Neural crest cell (in vitro differentiated cells): ENCODE data around the gene CPNE5. TPM values are rescaled to one million over a fixed set of nuclear protein-coding genes. Genes with fewer than 3 reads are reported as not detected.

ENCODE experiments used
- DNase-seq: peaks from one replicate; pipeline ENCODE4 v3.0.0; 2021; ENCODE audit warnings: low read depth, mixed read lengths, low spot score
- H3K27ac Mint-ChIP-seq: one replicate; pipeline ENCODE4 v1.8.0; 2021; ENCODE audit warnings: mild to moderate bottlenecking, mixed read lengths; ENCODE audit not compliant: unreplicated experiment
- H3K27me3 Mint-ChIP-seq: 2 replicates; pipeline ENCODE4 v1.8.0; 2021; ENCODE audit warnings: low read depth, mild to moderate bottlenecking, mixed read lengths
- H3K36me3 Mint-ChIP-seq: 2 replicates; pipeline ENCODE4 v1.8.0; 2021; ENCODE audit warnings: low read depth, mild to moderate bottlenecking, mixed read lengths
- H3K4me1 Mint-ChIP-seq: 2 replicates; pipeline ENCODE4 v1.8.0; 2021; ENCODE audit warnings: mixed read lengths
- H3K4me3 Mint-ChIP-seq: one replicate; pipeline ENCODE4 v1.8.0; 2021; ENCODE audit warnings: mild to moderate bottlenecking, mixed read lengths
- H3K9me3 Mint-ChIP-seq: 2 replicates; pipeline ENCODE4 v1.8.0; 2021; ENCODE audit warnings: mixed read lengths
- CTCF ChIP-seq: fragments of 200-600 bp; sonication (generic); conservative IDR thresholded peaks from 2 replicates; pipeline ENCODE4 v1.5.0; 2021; ENCODE audit warnings: antibody characterized with exemption, mild to moderate bottlenecking
- total RNA-seq: library from RNA; stranded (reverse); gene quantifications from 2 replicates; pipeline ENCODE4 v1.2.1, GENCODE V29; 2021

CPNE5 gene
- total RNA-seq, 1 donor from 2014 or later, result 0.54 TPM

- no peaks in the 10 kb centered on the region for H3K27me3 Mint-ChIP-seq
- peak overlapping the region; percentile 15 for H3K4me3 Mint-ChIP-seq
- no peaks in the 10 kb centered on the region for H3K9me3 Mint-ChIP-seq
- TF ChIP-seq CTCF, result no peak
- H3K36me3 Mint-ChIP-seq, result peaks cover 7% of the 10 kb centered on the region
- no peak overlapping the region for H3K27ac Mint-ChIP-seq
- peaks cover 26% of the 10 kb centered on the region for H3K4me1 Mint-ChIP-seq
- no peak for DNase-seq
These were observed 28.4 kb upstream of the CPNE5 start for GRCh38 chr6:36867471-36868224.

- no peak for TF ChIP-seq CTCF
- Mint-ChIP-seq H3K9me3 (no peaks in the 10 kb centered on the region), H3K27ac (no peak overlapping the region), H3K4me3 (no peak overlapping the region), H3K4me1 (peaks cover 22% of the 10 kb centered on the region), H3K36me3 (peaks cover 7% of the 10 kb centered on the region), H3K27me3 (no peaks in the 10 kb centered on the region)
- DNase-seq, result no peak
These were observed 26.6 kb upstream of the CPNE5 start for GRCh38 chr6:36865835-36866234.

- Mint-ChIP-seq H3K4me3 (no peak overlapping the region), H3K4me1 (peaks cover 17% of the 10 kb centered on the region), H3K27ac (peak overlapping the region; percentile 17), H3K36me3 (peaks cover 10% of the 10 kb centered on the region), H3K27me3 (no peaks in the 10 kb centered on the region), H3K9me3 (no peaks in the 10 kb centered on the region)
- TF ChIP-seq CTCF, result no peak
- no peak for DNase-seq
These were observed 24.7 kb upstream of the CPNE5 start for GRCh38 chr6:36863670-36864540.

- no peak overlapping the region for H3K27ac Mint-ChIP-seq
- no peak for DNase-seq
- H3K36me3 Mint-ChIP-seq, result peaks cover 12% of the 10 kb centered on the region
- H3K9me3 Mint-ChIP-seq, result no peaks in the 10 kb centered on the region
- no peak for TF ChIP-seq CTCF
- H3K27me3 Mint-ChIP-seq, result no peaks in the 10 kb centered on the region
- H3K4me3 Mint-ChIP-seq, result no peak overlapping the region
- H3K4me1 Mint-ChIP-seq, result peaks cover 21% of the 10 kb centered on the region
These were observed 23.7 kb upstream of the CPNE5 start for GRCh38 chr6:36862848-36863382.

GRCh38 chr6:36862164-36862847, 23.1 kb upstream of the CPNE5 start:
- no peak for TF ChIP-seq CTCF
- peaks cover 17% of the 10 kb centered on the region for H3K4me1 Mint-ChIP-seq
- DNase-seq, result no peak
- H3K4me3 Mint-ChIP-seq, result no peak overlapping the region
- no peaks in the 10 kb centered on the region for H3K9me3 Mint-ChIP-seq
- peaks cover 12% of the 10 kb centered on the region for H3K36me3 Mint-ChIP-seq
- H3K27ac Mint-ChIP-seq, result peak overlapping the region; percentile 54
- no peaks in the 10 kb centered on the region for H3K27me3 Mint-ChIP-seq
